GM10266 (cell line): Measurements from ENCODE around the gene NUDT4.
"Not testable (repeated sequence)": the region's sequence is repeated elsewhere in the genome, so short reads cannot be mapped to it uniquely, and the experiment has no call there.

Source experiments
- DNase-seq: peaks from one replicate; pipeline ENCODE4 v3.0.0; 2012; ENCODE audit errors: extremely low spot score
- TF ChIP-seq, protein P1 (sequence below): IDR thresholded peaks from 2 replicates; pipeline ENCODE4 v1.5.1; 2012; ENCODE audit warnings: mild to moderate bottlenecking, low read depth; ENCODE audit not compliant: control insufficient read depth, insufficient read depth; ENCODE audit errors: missing control alignments

NUDT4 gene

DNA sequence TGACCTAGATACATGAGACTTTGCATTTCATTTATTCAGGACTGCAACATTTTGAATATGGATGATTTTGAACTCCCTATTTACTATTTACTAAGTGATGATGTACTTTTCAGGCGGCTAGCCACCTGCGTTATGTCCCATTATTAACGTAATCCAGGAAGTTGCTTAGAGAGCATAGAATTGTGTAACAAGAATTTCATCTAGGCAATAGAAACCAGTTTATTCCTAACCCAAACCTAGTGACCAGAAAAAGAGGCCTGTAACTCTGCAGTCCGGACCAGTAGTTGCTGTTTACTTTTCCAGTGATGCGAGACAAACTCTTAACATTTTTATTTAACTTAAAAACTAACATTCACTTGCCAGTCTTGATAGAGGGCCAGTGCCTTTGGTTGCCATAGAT lies 12.3 kb downstream of the NUDT4 start:
- TF ChIP-seq, protein P1, sequence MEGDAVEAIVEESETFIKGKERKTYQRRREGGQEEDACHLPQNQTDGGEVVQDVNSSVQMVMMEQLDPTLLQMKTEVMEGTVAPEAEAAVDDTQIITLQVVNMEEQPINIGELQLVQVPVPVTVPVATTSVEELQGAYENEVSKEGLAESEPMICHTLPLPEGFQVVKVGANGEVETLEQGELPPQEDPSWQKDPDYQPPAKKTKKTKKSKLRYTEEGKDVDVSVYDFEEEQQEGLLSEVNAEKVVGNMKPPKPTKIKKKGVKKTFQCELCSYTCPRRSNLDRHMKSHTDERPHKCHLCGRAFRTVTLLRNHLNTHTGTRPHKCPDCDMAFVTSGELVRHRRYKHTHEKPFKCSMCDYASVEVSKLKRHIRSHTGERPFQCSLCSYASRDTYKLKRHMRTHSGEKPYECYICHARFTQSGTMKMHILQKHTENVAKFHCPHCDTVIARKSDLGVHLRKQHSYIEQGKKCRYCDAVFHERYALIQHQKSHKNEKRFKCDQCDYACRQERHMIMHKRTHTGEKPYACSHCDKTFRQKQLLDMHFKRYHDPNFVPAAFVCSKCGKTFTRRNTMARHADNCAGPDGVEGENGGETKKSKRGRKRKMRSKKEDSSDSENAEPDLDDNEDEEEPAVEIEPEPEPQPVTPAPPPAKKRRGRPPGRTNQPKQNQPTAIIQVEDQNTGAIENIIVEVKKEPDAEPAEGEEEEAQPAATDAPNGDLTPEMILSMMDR = no peak
- no peak for DNase-seq

DNA sequence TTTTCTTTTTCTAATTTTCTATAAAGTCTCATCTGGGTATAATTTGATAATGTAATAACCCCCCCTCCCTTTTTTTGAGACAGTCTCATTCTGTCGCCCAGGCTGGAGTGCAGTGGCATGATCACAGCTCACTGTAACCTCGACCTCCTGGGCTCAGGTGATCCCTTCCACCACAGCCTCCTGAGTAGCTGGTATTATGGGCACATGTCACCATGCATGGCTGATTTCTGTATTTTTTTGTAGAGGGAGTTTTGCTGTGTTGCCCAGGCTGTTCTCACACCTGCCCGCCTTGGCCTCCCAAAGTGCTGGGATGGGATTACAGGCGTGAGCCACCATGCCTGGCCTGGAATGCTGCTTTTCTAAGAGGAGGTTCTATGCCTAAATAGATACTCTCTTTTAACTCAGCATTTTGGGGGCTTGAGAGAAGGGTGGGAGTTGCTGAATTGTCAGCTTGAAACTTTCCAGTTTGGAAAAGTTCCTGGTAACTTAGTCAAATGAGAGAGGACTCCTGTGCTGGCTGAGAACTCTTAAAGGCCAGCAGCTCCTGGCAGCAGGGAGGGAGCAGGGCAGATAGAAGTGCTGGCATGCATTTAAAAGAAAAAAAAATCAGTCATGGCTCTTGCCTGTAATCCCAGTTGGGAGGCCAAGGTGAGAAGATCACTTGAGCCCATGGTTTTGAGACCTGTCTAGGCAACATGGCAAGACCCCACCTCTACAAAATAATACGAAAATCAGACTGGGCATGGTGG lies 13.0 kb downstream of the NUDT4 start:
- no peak for DNase-seq
- TF ChIP-seq, protein P1 = no peak

DNA sequence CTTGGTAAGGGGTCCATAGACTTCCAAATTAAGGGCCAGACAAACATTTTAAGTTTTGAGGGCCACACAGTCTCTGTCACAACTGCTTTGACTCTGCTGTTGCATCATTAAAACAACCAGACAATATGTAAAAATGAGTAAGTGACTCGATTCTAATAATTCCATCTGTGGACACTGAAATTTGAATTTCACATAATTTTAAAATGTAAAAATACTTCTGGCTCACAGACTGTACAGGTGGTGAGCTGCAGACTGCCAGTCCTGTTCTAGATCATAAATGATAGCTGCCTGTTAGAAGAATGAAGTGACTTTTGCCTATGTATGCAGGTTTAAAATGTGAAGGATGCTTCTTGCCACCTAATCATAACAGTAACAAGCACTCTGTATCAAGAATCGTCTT lies 15.7 kb downstream of the NUDT4 start:
- TF ChIP-seq, protein P1 = no peak
- no peak for DNase-seq

DNA sequence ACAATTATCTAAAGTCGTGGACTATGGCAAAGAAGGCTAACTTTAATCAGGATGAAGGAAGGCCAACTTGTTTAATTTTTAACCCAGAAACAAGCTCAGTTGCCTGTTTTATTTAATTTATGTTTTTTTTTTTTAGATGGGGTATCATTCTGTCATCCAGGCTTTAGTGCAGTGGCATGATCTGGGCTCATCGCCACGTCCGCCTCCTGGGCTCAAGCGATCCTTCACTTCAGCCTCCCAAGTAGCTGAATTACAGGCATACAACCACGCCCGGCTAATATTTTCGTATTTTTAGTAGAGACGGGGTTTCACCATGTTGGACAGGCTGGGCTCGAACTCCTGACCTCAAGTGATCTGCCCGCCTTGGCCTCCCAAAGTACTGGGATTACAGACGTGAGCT lies 19.7 kb downstream of the NUDT4 start:
- TF ChIP-seq, protein P1 = no peak
- DNase-seq = no peak

DNA sequence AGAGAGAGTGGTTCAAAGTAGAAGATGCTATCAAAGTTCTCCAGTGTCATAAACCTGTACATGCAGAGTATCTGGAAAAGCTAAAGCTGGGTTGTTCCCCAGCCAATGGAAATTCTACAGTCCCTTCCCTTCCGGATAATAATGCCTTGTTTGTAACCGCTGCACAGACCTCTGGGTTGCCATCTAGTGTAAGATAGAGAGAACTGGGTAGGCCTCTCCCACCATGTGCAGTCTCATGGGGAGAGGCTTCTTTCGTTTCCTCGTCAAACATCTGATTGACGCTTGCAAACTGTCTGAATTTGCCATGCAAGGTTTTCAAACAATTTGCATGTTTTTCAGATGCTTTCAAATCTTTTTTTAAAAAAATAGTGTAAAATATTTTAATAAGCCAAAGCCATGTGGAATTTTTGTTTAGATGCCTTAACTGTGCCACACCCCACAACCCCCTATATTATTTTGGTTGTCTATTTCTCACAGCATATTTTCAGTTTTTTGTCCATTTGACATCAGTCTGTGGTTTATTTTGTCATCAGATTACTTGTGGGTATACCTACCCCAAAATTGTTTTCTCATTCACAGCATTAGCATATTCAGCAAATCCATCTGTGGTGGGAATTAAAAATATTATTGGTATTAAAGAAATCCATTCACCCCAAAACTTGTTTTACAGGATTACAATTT lies 21.6 kb downstream of the NUDT4 start:
- not testable (repeated sequence) for DNase-seq

DNA sequence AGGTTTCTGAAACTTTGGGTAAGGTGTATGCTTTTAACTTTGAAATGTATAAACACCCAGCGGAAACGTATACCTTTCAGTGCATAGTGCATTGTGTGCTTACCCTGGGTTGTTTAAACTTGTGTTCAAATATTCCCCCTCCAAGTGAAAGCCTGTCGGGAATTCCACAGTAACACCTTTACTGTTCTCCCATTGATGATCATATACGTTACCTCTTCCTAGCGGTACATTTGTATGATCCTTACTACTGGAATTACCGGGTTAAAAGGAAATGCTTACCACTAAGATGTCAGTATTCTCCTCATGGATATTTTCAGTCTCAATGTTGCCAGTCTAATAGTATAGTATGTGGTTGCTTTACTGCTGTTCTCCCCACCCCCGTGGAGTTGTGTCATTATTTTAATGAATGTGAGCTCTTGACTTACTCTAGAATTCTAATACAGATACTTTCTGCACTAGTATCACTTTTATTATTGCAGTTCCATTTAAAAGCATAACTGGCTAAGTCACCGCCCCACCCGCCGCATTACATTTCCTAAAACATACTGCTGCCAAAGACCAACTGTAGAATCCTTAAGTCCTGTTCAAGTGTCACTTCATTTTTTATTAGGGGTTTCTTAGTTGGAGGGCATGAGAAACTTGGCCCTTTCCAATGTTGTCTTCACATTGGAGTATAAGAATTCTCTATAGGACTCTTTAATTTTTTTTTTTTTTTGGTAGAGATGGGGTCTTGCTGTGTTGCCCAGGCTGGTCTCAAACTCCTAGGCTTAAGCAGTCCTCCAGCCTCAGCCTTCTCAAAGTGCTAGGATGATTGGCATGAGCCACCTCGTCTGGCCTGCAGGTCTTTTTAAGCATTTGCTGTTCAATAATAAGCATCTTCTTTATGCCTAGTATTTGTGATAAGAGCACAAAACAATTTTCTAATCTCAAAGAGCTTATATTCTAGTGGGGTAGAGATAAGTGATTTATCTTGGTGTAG lies 24.9 kb downstream of the NUDT4 start:
- TF ChIP-seq, protein P1 = no peak
- DNase-seq = no peak

DNA sequence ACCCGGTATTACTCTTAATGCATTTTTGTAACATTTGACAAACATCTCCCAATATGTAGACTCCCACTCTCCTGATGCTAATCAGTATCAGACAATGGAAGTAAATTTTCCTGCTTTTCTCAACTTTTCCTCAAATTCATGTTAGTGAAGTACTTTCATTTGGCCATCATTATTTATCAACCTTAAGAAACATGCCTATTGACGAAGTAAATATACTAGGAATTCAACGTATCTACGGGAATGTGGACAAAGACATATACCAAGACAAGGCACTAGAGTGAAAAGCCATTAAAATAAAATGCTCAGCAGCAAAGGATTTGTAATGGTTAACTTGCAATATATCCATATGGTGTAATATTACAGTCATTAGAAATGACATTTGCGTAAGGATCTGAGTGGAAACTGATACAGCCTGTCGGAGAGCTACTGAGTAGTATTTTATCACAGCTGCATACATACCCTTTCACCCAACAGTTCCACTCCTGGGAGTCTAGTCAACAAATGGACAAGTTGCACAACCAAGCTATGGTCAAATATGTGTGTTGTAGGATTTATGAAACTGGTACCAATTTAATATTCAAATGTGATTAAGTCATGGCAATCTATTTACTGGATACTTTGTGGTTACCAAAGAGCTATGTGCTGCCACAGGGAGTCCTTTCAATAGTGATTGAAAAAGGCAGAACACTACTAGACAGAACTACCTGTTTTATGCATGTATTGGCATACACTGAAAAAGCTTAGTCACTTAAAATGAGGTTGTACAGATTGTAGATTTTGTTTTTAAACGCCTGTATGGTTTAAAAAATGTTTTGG lies 26.5 kb downstream of the NUDT4 start:
- DNase-seq = no peak
- TF ChIP-seq, protein P1 = no peak
